GM12878 (cell line): ENCODE measurements around the gene ZNF768. TPM values are rescaled to one million over a fixed set of nuclear protein-coding genes. Genes with fewer than 3 reads are reported as not detected.

Experiments
- ATAC-seq: fragments of 200-7000 bp; cut with Tn5 transposase; 3 replicates; pipeline ENCODE4 v1.9.1; 2020; ENCODE audit warnings: mild to moderate bottlenecking, moderate library complexity
- BruUV-seq: library from RNA; stranded (reverse); fragments of 400-500 nt; replicated peaks from 2 replicates; lab custom pipeline; 2021; lab: Mats Ljungman, UMichigan
- CTCF ChIA-PET: fragments of 300-600 bp; sonication (Branson Sonifier 250); formaldehyde crosslinking; extraction: SDS; loops from one replicate; lab custom pipeline; 2021; ENCODE audit warnings: inconsistent platforms; lab: Yijun Ruan, JAX
- POLR2A ChIA-PET: fragments of 350-600 bp; formaldehyde crosslinking; extraction: SDS; loops from one replicate; lab custom pipeline; 2021; ENCODE audit warnings: inconsistent platforms; lab: Charles Lee
- RAD21 ChIA-PET: fragments of 300-600 bp; sonication (Branson Sonifier 250); formaldehyde crosslinking; loops from one replicate; lab custom pipeline; 2023; ENCODE audit warnings: antibody characterized with exemption; ENCODE audit not compliant: unreplicated experiment; lab: Charles Lee
- SMC1A ChIA-PET: fragments of 300-600 bp; sonication (Branson Sonifier 250); formaldehyde crosslinking; loops from one replicate; lab custom pipeline; 2023; ENCODE audit not compliant: unreplicated experiment, uncharacterized antibody; lab: Charles Lee
- DNase-seq: peaks from one replicate; pipeline ENCODE4 v3.0.0-alpha.2; 2011; ENCODE audit warnings: low read depth, low spot score
- FAIRE-seq: peaks from 3 replicates; lab custom pipeline; 2011; peaks lifted over from hg19 to GRCh38; lab: Jason Lieb, UNC
- H2AFZ ChIP-seq: 2 replicates; pipeline ENCODE4 v1.6.0; 2011; ENCODE audit warnings: low read depth, low read length, control low read depth; ENCODE audit not compliant: control insufficient read depth
- H3K27ac ChIP-seq: 2 replicates; pipeline ENCODE4 v1.5.1; 2011; ENCODE audit warnings: control low read depth; ENCODE audit not compliant: control insufficient read depth, insufficient read depth
- H3K27me3 ChIP-seq, 2 experiments: replicated peaks in 1 of 2; 2 replicates each; pipeline versions ENCODE4 v1.6.0 to v1.6.1; 2011; ENCODE audit warnings: low read length in 1 of 2; ENCODE audit not compliant: control insufficient read depth in 2 of 2, insufficient read depth in 2 of 2
- H3K36me3 ChIP-seq, 2 experiments: 2 replicates each; pipeline ENCODE4 v1.5.1; 2011; ENCODE audit warnings: low read length in 1 of 2; ENCODE audit not compliant: control insufficient read depth in 2 of 2, insufficient read depth in 2 of 2
- H3K4me1 ChIP-seq: 2 replicates; pipeline ENCODE4 v1.6.1; 2011; ENCODE audit warnings: mild to moderate bottlenecking, low read length, moderate library complexity, mixed read lengths; ENCODE audit not compliant: control insufficient read depth, insufficient read depth
- H3K4me2 ChIP-seq: 2 replicates; pipeline ENCODE4 v1.6.0; 2011; ENCODE audit warnings: control low read depth; ENCODE audit not compliant: control insufficient read depth, insufficient read depth
- H3K4me3 ChIP-seq: fragments of 200-600 bp; sonication (generic); 2 replicates; pipeline ENCODE4 v1.5.1; 2016
- H3K79me2 ChIP-seq: 2 replicates; pipeline ENCODE4 v1.6.0; 2011; ENCODE audit warnings: low read length; ENCODE audit not compliant: control insufficient read depth, insufficient read depth
- H3K9ac ChIP-seq: 2 replicates; pipeline ENCODE4 v1.8.0; 2011; ENCODE audit warnings: low read length, control low read depth, mixed read lengths; ENCODE audit not compliant: control insufficient read depth, insufficient read depth
- H3K9me3 ChIP-seq: replicated peaks from 3 replicates; pipeline ENCODE4 v1.5.1; 2011; ENCODE audit warnings: mild to moderate bottlenecking, low read length; ENCODE audit not compliant: control insufficient read depth, insufficient read depth
- H4K20me1 ChIP-seq: 2 replicates; pipeline ENCODE4 v1.6.0; 2011; ENCODE audit not compliant: control insufficient read depth, insufficient read depth
- BMI1 ChIP-seq: fragments of 450-650 bp; IDR thresholded peaks from 2 replicates; pipeline ENCODE4 v1.6.1; 2016; ENCODE audit warnings: mild to moderate bottlenecking, moderate library complexity, borderline replicate concordance
- ESRRA ChIP-seq: IDR thresholded peaks from 2 replicates; pipeline ENCODE4 v1.6.1; 2012; ENCODE audit warnings: mild to moderate bottlenecking, low read length, improper control_type of control experiment
- FOS ChIP-seq: IDR thresholded peaks from 3 replicates; pipeline ENCODE4 v1.6.1; 2011; ENCODE audit warnings: borderline replicate concordance; ENCODE audit not compliant: insufficient read length; ENCODE audit errors: extremely low read depth
- GATAD2B ChIP-seq: fragments of 450-650 bp; conservative IDR thresholded peaks from 2 replicates; pipeline ENCODE4 v1.6.1; 2017; ENCODE audit warnings: low read depth, mild to moderate bottlenecking, moderate library complexity
- HDAC6 ChIP-seq: fragments of 200-600 bp; sonication (generic); IDR thresholded peaks from one replicate; pipeline ENCODE4 v1.8.0; 2017; ENCODE audit warnings: antibody characterized with exemption; ENCODE audit not compliant: unreplicated experiment
- LARP7 ChIP-seq: fragments of 450-650 bp; IDR thresholded peaks from 2 replicates; pipeline ENCODE4 v1.6.1; 2017; ENCODE audit warnings: mild to moderate bottlenecking
- SMAD5 ChIP-seq: IDR thresholded peaks from 2 replicates; pipeline ENCODE4 v1.6.1; 2016; ENCODE audit warnings: antibody characterized with exemption, low read depth
- TCF7 ChIP-seq: IDR thresholded peaks from 2 replicates; pipeline ENCODE4 v1.6.1; 2014; ENCODE audit warnings: antibody characterized with exemption, borderline replicate concordance
- WGBS: methylation state at CpG from one replicate; pipeline ENCODE4 v1.1.6; 2016; ENCODE audit warnings: low lambda C conversion rate; ENCODE audit not compliant: insufficient replicate concordance, insufficient coverage; ENCODE audit errors: missing lambda C conversion rate; 5-methylcytosine and 5-hydroxymethylcytosine counted together
- in situ Hi-C: fragments of 300-500 bp; cut with MboI; formaldehyde crosslinking; loops from 9 replicates; pipeline ENCODE4 v1.14.3; 2018; ENCODE audit warnings: mixed read lengths
- intact Hi-C: fragments of 100-400 bp; cut with micrococcal nuclease; formaldehyde crosslinking; loops from one replicate; pipeline ENCODE4 v1.14.2; 2022; ENCODE audit not compliant: unreplicated experiment
- polyA plus RNA-seq, 11 experiments: library from polyadenylated mRNA; depleted of rRNA in 4 of 11; unstranded in 6 of 11; stranded (reverse) in 5 of 11; fragments of >200 nt; fragmentation: Nextera tagmentation in 4 of 11; fragmentation: Illumina TruSeq in 1 of 11; extraction: Ambion mirVana in 4 of 11; extraction: Trizol in 1 of 11; gene quantifications; 1 replicate in 1 of 11; 2 replicates in 10 of 11; pipeline versions ENCODE4 v1.2.1 to v1.2.3, GENCODE V29; 2011 to 2016; ENCODE audit warnings: inconsistent platforms in 2 of 11, missing spikeins in 2 of 11, low read depth in 1 of 11
- total RNA-seq, 4 experiments: library from RNA; depleted of rRNA in 3 of 4; stranded (reverse); fragments of >200 nt in 3 of 4; fragmentation: Illumina TruSeq in 1 of 4; extraction: Trizol in 1 of 4; gene quantifications; 2 replicates each; pipeline versions ENCODE4 v1.2.1 to v1.2.3, GENCODE V29; 2013 to 2021
- TF ChIP-seq, protein P1 (sequence below): IDR thresholded peaks from 2 replicates; pipeline ENCODE4 v1.6.1; 2011; ENCODE audit warnings: low read depth, mild to moderate bottlenecking, low read length, moderate library complexity, borderline replicate concordance; ENCODE audit errors: extremely low read depth
- TF ChIP-seq, protein P2 (sequence below): IDR thresholded peaks from 2 replicates; pipeline ENCODE4 v1.6.1; 2011; ENCODE audit warnings: mild to moderate bottlenecking, low read depth, low read length, moderate library complexity; ENCODE audit not compliant: insufficient replicate concordance
- TF ChIP-seq, protein P3 (sequence below): IDR thresholded peaks from 2 replicates; pipeline ENCODE4 v1.6.1; 2012; ENCODE audit warnings: low read length, inconsistent platforms

ZNF768 gene
- total and polyA plus RNA-seq, 10 of the 15 experiments (the other 5 are each of a cell fraction or from before 2014, with no cell fraction given): 0.05 to 23.1 (median 9.1) TPM

DNA sequence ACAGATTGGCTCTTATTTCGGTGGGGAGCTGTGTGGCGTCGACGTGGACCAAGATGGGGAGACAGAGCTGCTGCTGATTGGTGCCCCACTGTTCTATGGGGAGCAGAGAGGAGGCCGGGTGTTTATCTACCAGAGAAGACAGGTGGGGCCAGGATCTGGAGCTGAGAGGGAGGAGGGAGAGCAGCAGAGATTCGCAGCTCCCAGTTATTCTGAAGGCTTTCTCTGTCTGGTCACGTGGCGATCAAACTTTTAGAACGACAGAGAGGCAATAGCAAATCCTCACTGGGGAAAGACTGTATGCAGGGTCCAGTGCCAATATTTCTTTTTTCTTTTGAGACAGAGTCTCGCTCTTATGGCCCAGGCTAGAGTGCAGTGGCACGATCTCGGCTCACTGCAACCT lies 31.7 kb downstream of the ZNF768 start:
- DNase-seq: no peak
- intact Hi-C loops (no loop called here), in situ Hi-C loops (no loop called here)

More for the DNA sequence above, 31.7 kb downstream of the ZNF768 start:
- Histone ChIP-seq H3K36me3 (peaks cover 5 to 29% of the 10 kb centered on the region in 2 experiments), H3K27me3 (no peaks in the 10 kb centered on the region), H3K4me3 (no peak overlapping the region), H3K4me2 (no peak overlapping the region), H4K20me1 (no peaks in the 10 kb centered on the region), H2AFZ (no peak overlapping the region), H3K9ac (no peak overlapping the region), H3K4me1 (no peaks in the 10 kb centered on the region), H3K27ac (no peak overlapping the region), H3K79me2 (no peaks in the 10 kb centered on the region), H3K9me3 (no peaks in the 10 kb centered on the region)
- no peak for FAIRE-seq
- ATAC-seq: no peak
- ChIA-PET POLR2A (interaction anchor here (1.0 to 1.7 kb wide), 2 partner anchors 12 to 19 kb away, joined by 3 read pairs; no protein-coding TSS in a partner anchor), SMC1A (interaction anchor here (0.6 to 1.6 kb wide), 2 partner anchors 38 to 65 kb away, joined by 3 to 5 read pairs; partner anchors contain the start of gene DCTPP1), CTCF (interaction anchor here (1.2 to 1.3 kb wide), 2 partner anchors 8 to 41 kb away, joined by 4 to 5 read pairs; no protein-coding TSS in a partner anchor), RAD21 (no interaction called here)
- BruUV-seq: no TSS peak
- 93% methylated on average over 12 of the region's 12 CpGs for WGBS
- TF ChIP-seq, protein P1, sequence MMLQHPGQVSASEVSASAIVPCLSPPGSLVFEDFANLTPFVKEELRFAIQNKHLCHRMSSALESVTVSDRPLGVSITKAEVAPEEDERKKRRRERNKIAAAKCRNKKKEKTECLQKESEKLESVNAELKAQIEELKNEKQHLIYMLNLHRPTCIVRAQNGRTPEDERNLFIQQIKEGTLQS: no peak
- TF ChIP-seq ESRRA: no peak
- no peak for TF ChIP-seq TCF7
- TF ChIP-seq, protein P2, sequence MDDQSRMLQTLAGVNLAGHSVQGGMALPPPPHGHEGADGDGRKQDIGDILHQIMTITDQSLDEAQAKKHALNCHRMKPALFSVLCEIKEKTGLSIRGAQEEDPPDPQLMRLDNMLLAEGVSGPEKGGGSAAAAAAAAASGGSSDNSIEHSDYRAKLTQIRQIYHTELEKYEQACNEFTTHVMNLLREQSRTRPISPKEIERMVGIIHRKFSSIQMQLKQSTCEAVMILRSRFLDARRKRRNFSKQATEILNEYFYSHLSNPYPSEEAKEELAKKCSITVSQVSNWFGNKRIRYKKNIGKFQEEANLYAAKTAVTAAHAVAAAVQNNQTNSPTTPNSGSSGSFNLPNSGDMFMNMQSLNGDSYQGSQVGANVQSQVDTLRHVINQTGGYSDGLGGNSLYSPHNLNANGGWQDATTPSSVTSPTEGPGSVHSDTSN: no peak
- TF ChIP-seq BMI1: no peak
- TF ChIP-seq SMAD5: no peak
- no peak for TF ChIP-seq FOS
- TF ChIP-seq GATAD2B: no peak
- TF ChIP-seq LARP7: no peak
- TF ChIP-seq HDAC6: no peak
- TF ChIP-seq, protein P3, sequence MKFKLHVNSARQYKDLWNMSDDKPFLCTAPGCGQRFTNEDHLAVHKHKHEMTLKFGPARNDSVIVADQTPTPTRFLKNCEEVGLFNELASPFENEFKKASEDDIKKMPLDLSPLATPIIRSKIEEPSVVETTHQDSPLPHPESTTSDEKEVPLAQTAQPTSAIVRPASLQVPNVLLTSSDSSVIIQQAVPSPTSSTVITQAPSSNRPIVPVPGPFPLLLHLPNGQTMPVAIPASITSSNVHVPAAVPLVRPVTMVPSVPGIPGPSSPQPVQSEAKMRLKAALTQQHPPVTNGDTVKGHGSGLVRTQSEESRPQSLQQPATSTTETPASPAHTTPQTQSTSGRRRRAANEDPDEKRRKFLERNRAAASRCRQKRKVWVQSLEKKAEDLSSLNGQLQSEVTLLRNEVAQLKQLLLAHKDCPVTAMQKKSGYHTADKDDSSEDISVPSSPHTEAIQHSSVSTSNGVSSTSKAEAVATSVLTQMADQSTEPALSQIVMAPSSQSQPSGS: no peak
